A673 (cell line): Measurements from ENCODE around the gene SHC1.

Experiments
- EZH2 ChIP-seq: fragments of 200-600 bp; sonication (generic); IDR thresholded peaks from 2 replicates; pipeline ENCODE4 v1.6.1; 2017; ENCODE audit warnings: borderline replicate concordance, low read depth, mild to moderate bottlenecking, mixed read lengths, antibody characterized with exemption, low read length; ENCODE audit not compliant: poor library complexity, severe bottlenecking
- TF ChIP-seq, protein P1 (sequence below): fragments of 300-800, 200-600 bp; sonication (generic); conservative IDR thresholded peaks from 2 replicates; pipeline ENCODE4 v1.5.1; 2017; ENCODE audit warnings: low read depth, mild to moderate bottlenecking, antibody characterized with exemption, low read length, moderate library complexity, mixed read lengths

GRCh38 chr1:154957091-154957657, 13.4 kb downstream of the SHC1 start:
- TF ChIP-seq, protein P1, sequence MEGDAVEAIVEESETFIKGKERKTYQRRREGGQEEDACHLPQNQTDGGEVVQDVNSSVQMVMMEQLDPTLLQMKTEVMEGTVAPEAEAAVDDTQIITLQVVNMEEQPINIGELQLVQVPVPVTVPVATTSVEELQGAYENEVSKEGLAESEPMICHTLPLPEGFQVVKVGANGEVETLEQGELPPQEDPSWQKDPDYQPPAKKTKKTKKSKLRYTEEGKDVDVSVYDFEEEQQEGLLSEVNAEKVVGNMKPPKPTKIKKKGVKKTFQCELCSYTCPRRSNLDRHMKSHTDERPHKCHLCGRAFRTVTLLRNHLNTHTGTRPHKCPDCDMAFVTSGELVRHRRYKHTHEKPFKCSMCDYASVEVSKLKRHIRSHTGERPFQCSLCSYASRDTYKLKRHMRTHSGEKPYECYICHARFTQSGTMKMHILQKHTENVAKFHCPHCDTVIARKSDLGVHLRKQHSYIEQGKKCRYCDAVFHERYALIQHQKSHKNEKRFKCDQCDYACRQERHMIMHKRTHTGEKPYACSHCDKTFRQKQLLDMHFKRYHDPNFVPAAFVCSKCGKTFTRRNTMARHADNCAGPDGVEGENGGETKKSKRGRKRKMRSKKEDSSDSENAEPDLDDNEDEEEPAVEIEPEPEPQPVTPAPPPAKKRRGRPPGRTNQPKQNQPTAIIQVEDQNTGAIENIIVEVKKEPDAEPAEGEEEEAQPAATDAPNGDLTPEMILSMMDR = no peak
- TF ChIP-seq EZH2 = no peak
